Fibroblast of villous mesenchyme (primary cell): ENCODE results near the gene DENND2A. TPM values are rescaled to one million over a fixed set of nuclear protein-coding genes. Genes with fewer than 3 reads are reported as not detected.

Experiments
- DNase-seq: peaks from one replicate; pipeline ENCODE4 v3.0.0-alpha.2; 2010; ENCODE audit warnings: low read depth
- H3K4me3 ChIP-seq: 2 replicates; pipeline ENCODE4 v1.5.1; 2011; ENCODE audit warnings: low read depth, mild to moderate bottlenecking, low read length
- CTCF ChIP-seq: IDR thresholded peaks from 2 replicates; pipeline ENCODE4 v1.5.1; 2012; ENCODE audit warnings: low read depth, mild to moderate bottlenecking, low read length; ENCODE audit not compliant: insufficient read depth
- total RNA-seq: library from RNA; depleted of rRNA; stranded (reverse); fragments of >200 nt; gene quantifications from 2 replicates; pipeline ENCODE4 v1.2.3, GENCODE V29; 2012

DENND2A gene, protein sequence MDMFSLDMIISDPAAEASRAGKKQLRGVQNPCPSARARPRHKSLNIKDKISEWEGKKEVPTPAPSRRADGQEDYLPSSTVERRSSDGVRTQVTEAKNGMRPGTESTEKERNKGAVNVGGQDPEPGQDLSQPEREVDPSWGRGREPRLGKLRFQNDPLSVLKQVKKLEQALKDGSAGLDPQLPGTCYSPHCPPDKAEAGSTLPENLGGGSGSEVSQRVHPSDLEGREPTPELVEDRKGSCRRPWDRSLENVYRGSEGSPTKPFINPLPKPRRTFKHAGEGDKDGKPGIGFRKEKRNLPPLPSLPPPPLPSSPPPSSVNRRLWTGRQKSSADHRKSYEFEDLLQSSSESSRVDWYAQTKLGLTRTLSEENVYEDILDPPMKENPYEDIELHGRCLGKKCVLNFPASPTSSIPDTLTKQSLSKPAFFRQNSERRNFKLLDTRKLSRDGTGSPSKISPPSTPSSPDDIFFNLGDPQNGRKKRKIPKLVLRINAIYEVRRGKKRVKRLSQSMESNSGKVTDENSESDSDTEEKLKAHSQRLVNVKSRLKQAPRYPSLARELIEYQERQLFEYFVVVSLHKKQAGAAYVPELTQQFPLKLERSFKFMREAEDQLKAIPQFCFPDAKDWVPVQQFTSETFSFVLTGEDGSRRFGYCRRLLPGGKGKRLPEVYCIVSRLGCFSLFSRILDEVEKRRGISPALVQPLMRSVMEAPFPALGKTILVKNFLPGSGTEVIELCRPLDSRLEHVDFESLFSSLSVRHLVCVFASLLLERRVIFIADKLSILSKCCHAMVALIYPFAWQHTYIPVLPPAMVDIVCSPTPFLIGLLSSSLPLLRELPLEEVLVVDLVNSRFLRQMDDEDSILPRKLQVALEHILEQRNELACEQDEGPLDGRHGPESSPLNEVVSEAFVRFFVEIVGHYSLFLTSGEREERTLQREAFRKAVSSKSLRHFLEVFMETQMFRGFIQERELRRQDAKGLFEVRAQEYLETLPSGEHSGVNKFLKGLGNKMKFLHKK
- 25.5 and 26.7 TPM in 2 replicates for total RNA-seq

GRCh38 chr7:140640727-140641523 lies at the start of gene DENND2A:
DENND2A (minus strand) TSS chr7:140640813; CDS start chr7:140602397, 38,416 bp downstream.
- no peak for TF ChIP-seq CTCF
- DNase-seq: peak; percentile 61
- peak within 1 kb of the TSS; percentile 60 for H3K4me3 ChIP-seq

DNA sequence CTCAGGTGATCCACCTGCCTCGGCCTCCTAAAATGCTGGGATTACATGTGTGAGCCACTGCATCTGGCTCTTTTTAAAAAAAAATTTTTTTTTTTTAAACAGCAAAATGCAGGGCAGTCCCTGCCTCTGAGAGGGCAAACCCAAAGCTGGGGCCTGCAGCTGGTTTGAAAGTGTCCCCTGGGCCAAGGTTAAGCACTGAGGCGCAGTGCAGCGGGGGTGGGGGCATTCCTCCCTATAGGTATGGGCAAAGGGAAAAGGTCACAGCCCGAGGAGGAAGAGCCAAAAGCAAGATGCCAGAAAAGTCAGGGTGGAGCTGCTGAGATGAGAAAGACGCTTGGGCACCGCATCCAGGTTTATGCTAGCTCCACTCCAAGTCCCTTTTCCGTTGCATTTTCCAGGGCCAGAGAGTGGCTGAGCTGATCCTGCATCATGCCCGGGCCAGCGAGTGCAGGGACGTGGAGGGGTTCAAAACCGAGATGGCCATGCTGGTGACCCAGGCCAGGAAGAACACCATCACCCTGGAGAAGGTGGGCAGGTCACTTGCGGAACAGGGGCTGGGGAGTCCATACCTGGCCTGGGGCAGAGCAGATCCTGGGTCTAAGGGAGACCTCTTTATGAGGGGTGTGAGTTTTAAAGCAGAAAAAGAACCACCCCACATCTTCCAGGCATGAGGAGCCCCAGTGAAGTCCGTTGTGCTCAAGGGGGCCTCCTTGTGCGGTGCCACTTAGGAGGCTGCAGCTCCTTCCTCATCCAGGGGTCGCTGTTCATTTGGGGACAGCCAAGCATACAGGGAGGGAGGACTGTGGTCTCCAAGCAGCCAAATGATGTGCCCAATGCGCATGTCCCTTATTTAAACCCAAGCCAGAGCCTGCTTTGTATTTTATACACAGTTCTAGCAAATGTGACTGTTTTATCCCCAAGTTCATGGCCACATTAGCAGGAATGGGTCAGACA lies 48.9 kb upstream of the DENND2A start:
- TF ChIP-seq CTCF: no peak
- H3K4me3 ChIP-seq: no peak overlapping the region
- DNase-seq: no peak

GRCh38 chr7:140688341-140688740 lies 47.7 kb upstream of the DENND2A start:
- DNase-seq: no peak
- no peak overlapping the region for H3K4me3 ChIP-seq
- TF ChIP-seq CTCF: no peak

DNA sequence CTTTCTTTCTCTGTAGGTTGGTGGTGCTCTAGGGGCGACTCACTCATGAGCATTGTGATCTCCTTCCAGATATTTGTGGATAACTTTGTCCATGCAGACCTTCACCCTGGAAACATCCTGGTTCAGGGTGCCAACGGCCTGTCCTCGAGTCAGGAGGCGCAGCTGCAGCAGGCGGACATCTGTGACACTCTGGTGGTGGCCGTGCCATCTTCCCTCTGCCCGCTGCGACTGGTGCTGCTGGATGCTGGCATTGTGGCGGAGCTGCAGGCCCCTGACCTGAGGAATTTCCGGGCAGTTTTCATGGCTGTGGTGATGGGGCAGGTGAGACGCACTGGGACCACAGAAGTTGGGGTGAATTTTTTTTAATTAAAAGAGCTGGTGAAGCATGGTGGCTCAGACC lies 46.3 kb upstream of the DENND2A start:
- TF ChIP-seq CTCF: no peak
- no peak for DNase-seq
- no peak overlapping the region for H3K4me3 ChIP-seq

- H3K4me3 ChIP-seq: no peak overlapping the region
- DNase-seq: no peak
- TF ChIP-seq CTCF: no peak
Measured at GRCh38 chr7:140685407-140686087, 44.9 kb upstream of the DENND2A start.
